ENCODE data around the gene EBF3. TPM values are rescaled to one million over a fixed set of nuclear protein-coding genes. Genes with fewer than 3 reads are reported as not detected.

EBF3 gene
- total and polyA plus RNA-seq, 9 of the 15 experiments (the other 6 are each of a cell fraction or from before 2014, with no cell fraction given) = not detected

DNA sequence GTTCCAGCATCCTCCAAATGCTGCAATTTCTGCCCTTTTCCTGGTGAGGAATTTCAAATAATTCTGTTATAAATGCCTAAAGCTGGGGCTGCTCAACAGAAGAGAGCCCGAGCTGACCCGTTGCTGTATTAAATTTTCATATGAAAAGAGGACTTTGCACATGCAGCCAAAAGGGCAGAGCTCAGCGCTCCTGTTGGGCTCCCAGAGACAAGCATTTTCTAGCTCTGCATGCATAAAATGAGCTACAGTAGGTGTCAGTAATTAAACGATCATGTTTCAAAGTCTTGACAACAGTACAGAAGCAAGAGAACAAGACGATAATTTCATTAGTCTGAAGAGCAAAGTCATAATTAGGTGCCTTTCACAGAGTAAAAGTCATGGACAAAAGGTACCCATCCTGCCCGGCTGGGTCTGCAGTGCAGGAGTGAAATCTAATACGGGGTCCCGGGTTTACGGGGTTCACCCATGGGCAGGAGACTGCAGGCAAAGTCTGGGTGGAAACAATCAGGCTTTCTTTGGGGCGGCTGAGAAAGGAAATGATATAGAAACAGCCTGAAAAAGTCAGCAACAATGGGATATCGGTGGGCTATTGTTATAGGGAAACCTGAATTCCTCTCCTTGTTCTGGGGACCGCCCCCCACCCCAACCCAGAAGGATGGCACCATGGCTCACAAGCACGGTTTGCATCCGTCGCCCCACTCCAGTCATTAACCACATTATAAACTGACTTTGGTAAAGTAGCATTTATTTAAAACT, 66.0 kb downstream of the EBF3 start:
- no peak overlapping the region for H3K4me3 ChIP-seq
- no peaks in the 10 kb centered on the region for H3K9me3 ChIP-seq (replicated peaks; ENCODE audit: control insufficient read depth, insufficient read depth, low read depth, low read length)
- peaks cover 5 to 59% of the 10 kb centered on the region in 2 experiments; a peak in 4 of 5 replicates for H3K27me3 ChIP-seq (ENCODE audit: control insufficient read depth in 2 of 2, insufficient read depth in 2 of 2, low read length in 2 of 2)
- TF ChIP-seq MEIS2 (IDR thresholded peaks at IDR 0.05; ENCODE audit: partially characterized antibody) (no peak), ELF1 (tag; IDR thresholded peaks at IDR 0.05) (no peak), ZNF3 (CRISPR knock-in tag; IDR thresholded peaks at IDR 0.05) (no peak), SMARCC2 (IDR thresholded peaks at IDR 0.05; ENCODE audit: low read depth) (no peak), GATAD2B (IDR thresholded peaks at IDR 0.05; ENCODE audit: borderline replicate concordance) (no peak)
- TF ChIP-seq, protein P1, sequence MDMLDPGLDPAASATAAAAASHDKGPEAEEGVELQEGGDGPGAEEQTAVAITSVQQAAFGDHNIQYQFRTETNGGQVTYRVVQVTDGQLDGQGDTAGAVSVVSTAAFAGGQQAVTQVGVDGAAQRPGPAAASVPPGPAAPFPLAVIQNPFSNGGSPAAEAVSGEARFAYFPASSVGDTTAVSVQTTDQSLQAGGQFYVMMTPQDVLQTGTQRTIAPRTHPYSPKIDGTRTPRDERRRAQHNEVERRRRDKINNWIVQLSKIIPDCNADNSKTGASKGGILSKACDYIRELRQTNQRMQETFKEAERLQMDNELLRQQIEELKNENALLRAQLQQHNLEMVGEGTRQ (CRISPR knock-in tag; IDR thresholded peaks at IDR 0.05) = no peak
- TF ChIP-seq, protein P2, sequence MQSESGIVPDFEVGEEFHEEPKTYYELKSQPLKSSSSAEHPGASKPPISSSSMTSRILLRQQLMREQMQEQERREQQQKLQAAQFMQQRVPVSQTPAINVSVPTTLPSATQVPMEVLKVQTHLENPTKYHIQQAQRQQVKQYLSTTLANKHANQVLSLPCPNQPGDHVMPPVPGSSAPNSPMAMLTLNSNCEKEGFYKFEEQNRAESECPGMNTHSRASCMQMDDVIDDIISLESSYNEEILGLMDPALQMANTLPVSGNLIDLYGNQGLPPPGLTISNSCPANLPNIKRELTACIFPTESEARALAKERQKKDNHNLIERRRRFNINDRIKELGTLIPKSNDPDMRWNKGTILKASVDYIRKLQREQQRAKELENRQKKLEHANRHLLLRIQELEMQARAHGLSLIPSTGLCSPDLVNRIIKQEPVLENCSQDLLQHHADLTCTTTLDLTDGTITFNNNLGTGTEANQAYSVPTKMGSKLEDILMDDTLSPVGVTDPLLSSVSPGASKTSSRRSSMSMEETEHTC (IDR thresholded peaks at IDR 0.05) = no peak
- TF ChIP-seq, protein P3, sequence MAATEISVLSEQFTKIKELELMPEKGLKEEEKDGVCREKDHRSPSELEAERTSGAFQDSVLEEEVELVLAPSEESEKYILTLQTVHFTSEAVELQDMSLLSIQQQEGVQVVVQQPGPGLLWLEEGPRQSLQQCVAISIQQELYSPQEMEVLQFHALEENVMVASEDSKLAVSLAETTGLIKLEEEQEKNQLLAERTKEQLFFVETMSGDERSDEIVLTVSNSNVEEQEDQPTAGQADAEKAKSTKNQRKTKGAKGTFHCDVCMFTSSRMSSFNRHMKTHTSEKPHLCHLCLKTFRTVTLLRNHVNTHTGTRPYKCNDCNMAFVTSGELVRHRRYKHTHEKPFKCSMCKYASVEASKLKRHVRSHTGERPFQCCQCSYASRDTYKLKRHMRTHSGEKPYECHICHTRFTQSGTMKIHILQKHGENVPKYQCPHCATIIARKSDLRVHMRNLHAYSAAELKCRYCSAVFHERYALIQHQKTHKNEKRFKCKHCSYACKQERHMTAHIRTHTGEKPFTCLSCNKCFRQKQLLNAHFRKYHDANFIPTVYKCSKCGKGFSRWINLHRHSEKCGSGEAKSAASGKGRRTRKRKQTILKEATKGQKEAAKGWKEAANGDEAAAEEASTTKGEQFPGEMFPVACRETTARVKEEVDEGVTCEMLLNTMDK (IDR thresholded peaks at IDR 0.05; ENCODE audit: borderline replicate concordance, insufficient read depth, low read depth, low read length, poor library complexity, severe bottlenecking) = no peak
- ATAC-seq (no peak), DNase-seq (ENCODE audit: extremely low read depth in 1 of 4, low spot score in 3 of 4) (no peak), FAIRE-seq (no peak)
- H4K20me1 ChIP-seq (replicated peaks; ENCODE audit: control insufficient read depth, insufficient read depth, low read length) = no peaks in the 10 kb centered on the region
- H3K79me2 ChIP-seq (ENCODE audit: control insufficient read depth, insufficient read depth, low read length) = no peaks in the 10 kb centered on the region
- no peaks in the 10 kb centered on the region for H3K36me3 ChIP-seq (ENCODE audit: control insufficient read depth, insufficient read depth, low read length)
- H3K9me1 ChIP-seq (ENCODE audit: control insufficient read depth, insufficient read depth, low read length) = no peaks in the 10 kb centered on the region
- BruUV-seq (replicated peaks) = no TSS peak
- H2AFZ ChIP-seq (ENCODE audit: low read depth, low read length) = no peak overlapping the region
- in situ Hi-C loops (cut with MboI) (no loop called here), intact Hi-C loops (cut with micrococcal nuclease) (no loop called here)
- WGBS (ENCODE audit: insufficient coverage, low coverage, missing lambda C conversion rate) = under 1% methylated on average over 13 of the region's 15 CpGs
- H3K27ac ChIP-seq (ENCODE audit: extremely low read depth, low read depth, low read length) = no peak overlapping the region
- ChIA-PET CTCF (ENCODE audit: low intra/inter-chr PET ratio) (no interaction called here), POLR2A (no interaction called here)
- H3K4me1 ChIP-seq (replicated peaks in 1 of 2; ENCODE audit: control insufficient read depth in 2 of 2, insufficient read depth in 2 of 2, low read length in 2 of 2) = no peaks in the 10 kb centered on the region
- no peak overlapping the region for H3K4me2 ChIP-seq (ENCODE audit: insufficient read depth, low read length)
- H3K9ac ChIP-seq (ENCODE audit: insufficient read depth in 1 of 2, low read depth in 2 of 2, low read length in 2 of 2) = no peak overlapping the region
